GM21528 (cell line): ENCODE data around the gene ATP5PB.
A peak's percentile ranks its signal among the peaks of the same experiment; 100 is the strongest.

Source experiments
- ATAC-seq: cut with Tn5 transposase; IDR thresholded peaks from one replicate; pipeline ENCODE4 v1.9.1; 2021; ENCODE audit warnings: mild to moderate bottlenecking, moderate library complexity; ENCODE audit not compliant: unreplicated experiment, low FRiP score

The ATP5PB gene

DNA sequence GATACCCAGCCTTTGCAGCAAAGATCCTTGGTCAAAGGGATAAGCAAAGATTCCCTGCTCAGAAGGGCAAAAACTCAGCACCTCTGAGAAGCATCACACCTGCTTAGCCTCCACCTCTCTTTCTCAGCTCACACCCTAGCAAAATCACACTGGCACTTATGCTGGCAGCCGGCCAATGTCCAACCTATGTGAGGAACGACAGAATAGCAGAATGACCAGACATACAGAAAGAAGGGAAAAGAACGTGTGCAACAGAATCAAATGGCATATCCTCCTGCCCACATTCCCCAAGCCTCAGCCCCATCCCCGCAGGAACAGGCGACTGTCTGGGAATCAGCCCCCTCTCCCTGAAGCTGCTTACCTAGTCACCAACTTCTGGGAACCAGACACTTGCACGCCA, 54.8 kb downstream of the ATP5PB start:
- ATAC-seq = no peak

DNA sequence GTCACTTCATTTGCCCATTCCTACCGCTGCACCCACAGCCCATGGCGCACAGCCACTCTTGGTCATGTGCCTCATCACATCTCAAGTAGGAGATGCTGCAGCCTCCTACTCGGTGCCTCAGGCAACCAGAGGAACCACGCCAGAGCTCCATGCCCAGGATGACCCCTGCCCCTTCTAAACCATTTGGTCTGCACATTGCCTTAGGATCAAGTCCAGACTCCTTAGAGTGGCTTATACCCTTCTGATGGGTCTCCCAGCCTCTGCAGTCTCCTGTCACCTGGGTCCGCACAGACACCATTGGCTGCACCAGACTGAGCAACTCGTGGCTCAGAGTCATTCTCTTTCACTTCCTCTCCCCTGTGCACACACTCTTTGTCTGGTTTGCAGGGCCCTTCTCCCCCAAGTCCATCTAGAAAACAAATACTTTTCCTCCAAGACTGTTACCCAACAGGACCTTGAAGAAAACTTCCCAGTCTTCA, 56.4 kb downstream of the ATP5PB start:
- no peak for ATAC-seq

DNA sequence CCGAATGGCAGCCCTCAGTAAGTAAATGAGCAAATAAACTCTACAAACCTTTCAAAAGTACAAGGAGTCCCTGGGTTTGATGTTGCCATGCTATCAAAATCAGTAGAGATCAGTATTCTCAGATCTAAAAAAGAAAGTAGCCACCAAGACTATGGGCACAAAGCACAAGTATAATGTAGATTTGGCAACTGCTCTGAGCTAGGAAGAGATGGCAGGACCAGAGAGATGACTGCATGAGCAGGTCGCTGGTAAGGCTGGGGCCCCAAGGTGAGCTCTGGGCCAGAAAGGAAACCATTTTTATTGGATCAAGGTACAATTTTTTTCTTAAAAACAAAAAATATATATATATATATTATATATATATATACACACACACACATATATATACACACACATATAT, 57.3 kb downstream of the ATP5PB start:
- ATAC-seq = no peak

DNA sequence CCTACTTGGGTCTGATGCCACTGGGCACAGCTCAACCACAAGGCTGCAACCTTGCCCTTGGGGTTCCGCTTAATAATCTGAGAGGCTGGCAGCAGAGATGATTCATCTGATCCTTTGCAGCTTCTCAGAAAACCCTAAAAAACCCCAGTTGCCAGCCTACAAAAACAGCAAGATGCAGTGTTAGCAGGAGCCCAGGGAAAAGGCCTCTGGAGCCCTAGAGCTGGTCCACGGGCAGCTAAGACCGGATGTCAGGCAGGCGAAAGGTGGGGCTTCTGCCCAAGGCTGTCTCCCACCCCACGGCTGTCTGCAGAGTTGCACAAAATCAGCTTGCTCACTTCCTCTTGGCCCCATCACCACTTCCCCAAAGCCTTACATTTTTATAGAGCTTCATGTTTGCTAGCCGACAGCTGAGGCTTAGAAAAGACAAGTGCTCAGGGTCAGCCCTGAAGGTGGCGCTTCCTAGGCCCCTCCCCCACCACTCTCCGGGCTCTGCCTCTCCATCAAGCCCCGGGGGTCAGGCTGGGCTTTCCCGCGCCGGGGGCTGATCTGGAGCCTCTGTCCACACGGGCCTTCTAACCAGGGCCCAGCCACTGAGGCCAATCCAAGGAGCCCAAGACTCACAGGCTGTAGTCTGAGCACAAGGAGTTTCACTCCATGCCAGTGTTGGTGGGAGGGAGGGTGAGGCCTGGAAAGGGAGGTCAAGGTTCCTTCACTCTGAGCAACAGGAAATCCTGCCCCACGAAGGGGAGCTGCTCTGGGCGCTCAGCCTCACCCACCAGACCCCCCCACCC, 58.3 kb downstream of the ATP5PB start:
- peak; percentile 52 for ATAC-seq

DNA sequence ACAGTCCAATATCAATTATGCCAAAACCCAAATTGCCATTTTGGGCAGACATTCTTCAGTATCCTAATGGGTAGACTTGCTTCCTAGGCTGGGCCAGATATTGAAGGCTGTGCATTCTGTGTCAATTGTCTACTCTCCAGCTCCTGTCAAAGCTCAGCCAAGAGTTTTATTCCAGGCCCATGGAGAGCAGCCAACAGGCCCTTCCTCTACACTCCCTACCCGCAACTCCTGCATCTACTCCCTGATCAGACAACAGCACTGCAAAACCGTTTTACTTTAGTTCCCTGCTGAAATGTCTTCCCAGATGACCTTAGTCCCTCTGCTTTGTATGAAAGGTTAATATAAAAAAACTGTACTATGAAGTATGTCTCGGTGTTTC, 60.7 kb downstream of the ATP5PB start:
- ATAC-seq = no peak

DNA sequence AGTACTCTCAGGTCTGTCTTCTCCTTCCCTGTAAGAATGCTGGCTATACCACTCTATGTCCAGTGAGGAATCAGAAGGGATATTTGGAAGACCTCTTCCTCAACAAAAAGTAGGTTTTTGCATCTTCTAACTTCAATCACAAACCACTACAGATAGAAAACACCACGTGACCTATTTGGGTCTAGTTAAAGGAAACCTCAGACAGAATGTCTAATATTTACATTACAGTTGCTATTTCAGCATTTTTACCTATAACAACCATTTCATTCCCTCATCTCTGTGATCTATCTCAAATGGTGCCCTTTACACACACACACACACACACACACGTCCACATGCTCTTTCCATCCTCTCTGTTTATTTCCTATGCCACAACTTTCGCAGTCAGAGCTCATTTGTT, 62.1 kb downstream of the ATP5PB start:
- ATAC-seq = no peak
